Effector memory CD8-positive, alpha-beta T cell (primary cell): ENCODE results near the gene ATPAF2.

ENCODE experiments used
- ATAC-seq: fragments of 150-1000 bp; cut with Tn5 transposase; replicated peaks from 2 replicates; pipeline ENCODE4 v1.10.0; 2021; ENCODE audit warnings: mild to moderate bottlenecking, moderate library complexity
- DNase-seq, 3 experiments: peaks; one replicate each; pipeline ENCODE4 v3.0.0; 2021
- H3K27ac Mint-ChIP-seq, 2 donors: one replicate each; pipeline ENCODE4 v1.8.0; 2022; ENCODE audit warnings: mild to moderate bottlenecking in 2 of 2, mixed read lengths in 2 of 2, moderate library complexity in 2 of 2
- H3K27me3 Mint-ChIP-seq, 2 donors: one replicate each; pipeline ENCODE4 v1.8.0; 2022; ENCODE audit warnings: mixed read lengths in 2 of 2
- H3K36me3 Mint-ChIP-seq: one replicate; pipeline ENCODE4 v1.8.0; 2022; ENCODE audit warnings: mild to moderate bottlenecking, moderate library complexity, mixed read lengths; ENCODE audit not compliant: insufficient read depth
- H3K4me1 Mint-ChIP-seq, 2 donors: one replicate each; pipeline ENCODE4 v1.8.0; 2022; ENCODE audit warnings: low read depth in 2 of 2, mixed read lengths in 2 of 2
- H3K4me3 Mint-ChIP-seq, 2 donors: one replicate each; pipeline ENCODE4 v1.8.0; 2022; ENCODE audit warnings: mild to moderate bottlenecking in 2 of 2, mixed read lengths in 2 of 2, moderate library complexity in 2 of 2
- H3K9me3 Mint-ChIP-seq, 2 donors: one replicate each; pipeline ENCODE4 v1.8.0; 2022; ENCODE audit warnings: mixed read lengths in 2 of 2
- total RNA-seq, 9 experiments: gene quantifications; one replicate each; lab custom pipeline; 2026; lab: John Stamatoyannopoulos, UW

ATPAF2 gene
- 13.5 to 20.4 (median 14.8) reads per million in 9 experiments for total RNA-seq

DNA sequence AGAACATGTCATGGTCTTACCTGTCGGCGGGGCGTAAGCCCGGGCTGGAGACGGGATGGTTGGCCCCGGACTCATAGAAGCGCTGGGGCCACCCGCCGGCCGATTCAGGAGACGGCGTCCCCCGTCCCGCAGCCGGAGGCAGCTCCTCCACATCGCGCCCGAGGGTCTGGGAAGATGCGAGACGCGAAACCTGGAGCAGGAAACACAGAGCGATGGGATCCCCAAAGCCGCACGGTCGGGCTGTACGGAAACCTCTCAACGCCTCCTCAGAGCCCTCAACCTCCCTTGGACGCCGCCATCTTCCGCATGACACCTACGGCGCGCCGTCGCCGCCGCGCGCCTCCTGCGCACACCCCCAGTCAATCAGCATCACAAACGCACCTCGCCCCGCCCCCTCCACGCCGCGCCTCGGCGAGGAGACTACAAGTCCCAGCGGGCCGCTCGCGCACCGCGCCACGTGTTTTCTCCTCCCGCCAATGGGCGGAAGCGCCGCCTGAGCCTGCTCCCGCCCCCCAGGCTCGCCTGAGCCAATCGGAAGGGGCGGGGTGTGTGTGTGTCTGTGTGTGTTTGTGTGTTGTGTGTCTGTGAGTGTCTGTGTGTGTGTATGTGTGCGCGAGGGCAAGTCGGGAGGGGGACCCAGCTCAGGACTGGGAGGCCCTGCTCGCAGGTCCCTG lies at the start of gene ATPAF2, which contains the start of gene GID4:
ATPAF2 (minus strand) TSS at position 308 of the 674 bp plus-strand sequence; CDS start at position 153, 155 bp downstream.
GID4 (plus strand) TSS at position 548 of the 674 bp plus-strand sequence; CDS start at position 605, 57 bp downstream.
- DNase-seq: peak; percentile 99 to 100 (median 99)
- Mint-ChIP-seq H3K36me3 (peaks cover 7% of the 10 kb centered on the region), H3K27ac (peak within 1 kb of the TSS; percentile 15 to 88), H3K27me3 (no peaks in the 10 kb centered on the region), H3K4me3 (peak within 1 kb of the TSS; percentile 75 to 90), H3K4me1 (peaks cover 34 to 40% of the 10 kb centered on the region in 2 donors), H3K9me3 (no peaks in the 10 kb centered on the region)
- ATAC-seq: peak; percentile 90

DNA sequence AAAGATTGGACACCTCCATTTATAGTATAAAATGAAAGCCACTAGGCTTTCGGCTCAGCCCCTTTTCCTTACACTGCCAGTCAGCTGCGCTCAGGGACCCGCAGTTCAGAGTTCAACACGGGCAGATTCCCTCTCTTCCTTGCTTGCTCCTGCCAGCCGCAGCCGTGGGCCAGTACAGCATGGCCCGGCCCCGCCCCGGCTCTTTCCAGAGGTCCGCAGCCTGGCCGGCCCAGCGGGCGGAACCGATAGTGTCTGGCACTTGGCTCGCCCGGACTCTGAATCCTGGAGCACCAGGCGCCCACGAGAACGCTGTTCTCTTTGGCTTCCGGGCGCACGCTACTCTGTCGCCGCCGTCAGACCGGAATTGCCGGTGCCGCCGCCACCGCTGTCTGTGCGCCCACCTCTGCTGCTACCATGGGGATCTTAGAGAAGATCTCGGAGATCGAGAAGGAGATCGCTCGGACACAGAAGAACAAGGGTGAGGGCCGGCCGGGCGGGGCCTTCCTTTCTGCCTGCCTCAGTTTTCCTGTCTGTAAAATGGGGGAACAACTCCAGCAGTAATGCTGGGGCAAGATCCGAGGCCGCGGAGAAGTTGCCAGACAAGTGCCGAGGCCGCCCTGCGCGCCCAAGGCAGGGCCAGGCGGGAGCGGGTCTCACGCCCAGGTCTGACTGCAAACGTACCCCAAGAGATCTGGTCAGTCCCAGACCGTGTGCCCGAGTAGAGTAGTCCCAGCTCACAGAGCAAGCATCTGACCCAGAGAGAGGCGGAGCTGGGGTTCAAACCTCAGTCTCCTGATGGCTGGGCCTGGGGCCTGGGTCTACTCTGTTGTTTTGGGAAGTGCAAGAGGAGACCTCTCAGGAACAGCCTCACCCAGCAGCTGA lies 48.9 kb upstream of the ATPAF2 start, which contains the start of gene DRG2:
DRG2 (plus strand) TSS at position 339 of the 882 bp plus-strand sequence; CDS start at position 415, 76 bp downstream.
- ATAC-seq: peak; percentile 94
- H3K9me3 Mint-ChIP-seq: no peaks in the 10 kb centered on the region
- DNase-seq: peak; percentile 87 to 92 (median 88)
- H3K4me1 Mint-ChIP-seq: peaks cover 24% of the 10 kb centered on the region in 2 donors
- peaks cover 8% of the 10 kb centered on the region for H3K36me3 Mint-ChIP-seq
- no peaks in the 10 kb centered on the region for H3K27me3 Mint-ChIP-seq
- H3K27ac Mint-ChIP-seq: peak within 1 kb of the TSS; percentile 99
- H3K4me3 Mint-ChIP-seq: peak within 1 kb of the TSS; percentile 99 to 100

DNA sequence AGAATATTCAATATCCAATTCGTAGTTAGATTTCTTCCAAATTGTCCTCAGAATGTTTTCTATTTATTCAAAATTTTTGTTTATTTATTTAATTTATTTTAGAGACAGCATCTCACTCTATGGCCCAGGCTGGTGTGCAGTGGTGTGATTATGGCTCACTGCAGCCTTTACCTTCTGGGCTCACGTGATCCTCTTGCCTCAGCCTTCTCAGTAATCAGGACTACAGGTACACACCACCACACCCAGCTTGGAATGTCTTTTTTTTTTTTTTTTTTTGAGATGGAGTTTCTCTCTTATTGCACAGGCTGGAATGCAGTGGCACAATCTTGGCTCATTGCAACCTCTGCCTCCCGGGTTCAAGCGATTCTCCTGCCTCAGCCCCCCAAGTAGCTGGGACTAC lies 45.3 kb upstream of the ATPAF2 start:
- peaks cover 0 to 18% of the 10 kb centered on the region in 2 donors for H3K27me3 Mint-ChIP-seq
- no peak overlapping the region for H3K4me3 Mint-ChIP-seq
- no peak for ATAC-seq
- H3K4me1 Mint-ChIP-seq: peaks cover 18% of the 10 kb centered on the region in 2 donors
- peaks cover 7% of the 10 kb centered on the region for H3K36me3 Mint-ChIP-seq
- DNase-seq: no peak
- H3K9me3 Mint-ChIP-seq: no peaks in the 10 kb centered on the region
- H3K27ac Mint-ChIP-seq: no peak overlapping the region

DNA sequence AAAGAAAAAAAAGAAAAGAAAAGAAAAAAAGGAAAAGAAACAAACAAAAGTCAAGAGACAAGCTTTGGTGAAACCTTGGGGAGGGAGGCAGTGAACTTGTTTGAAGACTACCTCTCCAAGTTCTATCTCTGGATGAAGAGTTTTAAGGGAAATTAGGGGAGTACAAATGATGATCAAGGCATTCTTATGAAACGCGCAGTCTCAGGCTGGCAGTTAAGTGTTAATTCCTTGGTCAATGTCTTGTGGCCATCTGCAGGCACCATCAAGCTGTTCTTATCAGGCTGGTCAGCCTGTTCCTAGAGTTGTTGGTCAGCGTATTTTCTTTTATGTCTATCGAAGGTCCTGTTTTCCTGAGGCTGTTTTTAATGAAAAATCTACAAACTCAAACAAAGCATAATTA lies 40.6 kb upstream of the ATPAF2 start:
- H3K27me3 Mint-ChIP-seq: peaks cover 9 to 52% of the 10 kb centered on the region in 2 donors
- H3K9me3 Mint-ChIP-seq: no peaks in the 10 kb centered on the region
- H3K36me3 Mint-ChIP-seq: no peaks in the 10 kb centered on the region
- DNase-seq (no peak), ATAC-seq (no peak)
- H3K4me3 Mint-ChIP-seq: no peak overlapping the region
- H3K27ac Mint-ChIP-seq: no peak overlapping the region
- no peaks in the 10 kb centered on the region for H3K4me1 Mint-ChIP-seq

DNA sequence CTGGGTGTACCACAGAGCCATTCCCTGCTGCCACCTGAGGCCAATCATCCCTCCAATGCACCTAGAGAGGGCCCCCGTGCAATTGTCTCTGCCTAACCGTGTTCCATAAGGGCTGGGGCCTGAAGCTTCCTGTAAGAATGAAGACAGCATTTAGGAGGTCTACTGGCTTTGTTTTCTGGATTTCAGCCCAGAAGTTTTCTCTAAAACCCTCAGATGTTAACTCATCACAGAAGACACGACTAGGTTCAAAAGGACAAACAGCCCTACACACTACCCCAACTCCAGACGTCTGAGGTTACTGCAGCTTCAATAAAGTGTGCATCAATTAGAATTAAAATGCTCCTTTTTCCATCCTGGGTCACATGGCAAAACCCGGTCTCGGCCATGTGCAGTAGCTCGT lies 38.0 kb upstream of the ATPAF2 start:
- no peak for ATAC-seq
- Mint-ChIP-seq H3K27ac (no peak overlapping the region), H3K4me1 (no peaks in the 10 kb centered on the region), H3K27me3 (peaks cover 11 to 53% of the 10 kb centered on the region in 2 donors), H3K9me3 (no peaks in the 10 kb centered on the region), H3K36me3 (peaks cover 3% of the 10 kb centered on the region), H3K4me3 (no peak overlapping the region)
- DNase-seq: no peak

DNA sequence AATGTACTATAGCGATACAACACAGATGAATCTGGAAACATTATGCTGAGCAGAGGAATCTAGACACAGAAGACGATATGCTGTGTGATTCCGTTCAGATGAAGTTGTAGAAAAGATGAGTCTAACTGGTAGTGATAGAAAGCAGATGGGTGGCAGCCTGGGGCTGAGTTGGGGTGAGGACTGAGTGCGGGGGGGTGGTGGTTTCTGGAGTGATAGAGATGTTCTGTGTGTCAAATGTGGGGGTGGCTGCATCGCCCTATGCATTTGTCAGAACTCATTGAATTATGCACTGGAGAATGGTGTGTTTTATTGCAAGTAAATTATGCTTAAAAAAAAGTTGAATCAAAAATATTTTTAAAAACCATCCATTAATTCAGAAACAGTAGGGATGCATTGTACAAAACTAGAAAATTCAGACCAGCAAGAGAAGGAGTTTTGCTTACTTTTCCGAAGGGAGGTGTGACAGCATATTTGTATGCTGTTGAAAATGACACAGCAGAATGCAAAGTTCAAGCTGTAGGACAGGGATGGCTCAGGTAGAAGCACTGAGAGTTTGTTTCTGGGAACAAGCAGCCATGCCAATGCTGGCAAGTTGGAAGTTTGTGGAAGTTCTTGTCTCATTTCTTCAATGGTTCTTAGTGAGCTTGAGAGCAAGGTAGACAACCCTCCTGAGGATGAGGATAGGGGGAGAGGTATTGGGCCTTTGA lies 35.8 kb upstream of the ATPAF2 start:
- peaks cover 3% of the 10 kb centered on the region for H3K36me3 Mint-ChIP-seq
- no peaks in the 10 kb centered on the region for H3K9me3 Mint-ChIP-seq
- H3K27me3 Mint-ChIP-seq: peaks cover 11 to 40% of the 10 kb centered on the region in 2 donors
- H3K4me3 Mint-ChIP-seq: no peak overlapping the region
- H3K4me1 Mint-ChIP-seq: peaks cover 5 to 7% of the 10 kb centered on the region in 2 donors
- ATAC-seq (no peak), DNase-seq (no peak)
- no peak overlapping the region for H3K27ac Mint-ChIP-seq

DNA sequence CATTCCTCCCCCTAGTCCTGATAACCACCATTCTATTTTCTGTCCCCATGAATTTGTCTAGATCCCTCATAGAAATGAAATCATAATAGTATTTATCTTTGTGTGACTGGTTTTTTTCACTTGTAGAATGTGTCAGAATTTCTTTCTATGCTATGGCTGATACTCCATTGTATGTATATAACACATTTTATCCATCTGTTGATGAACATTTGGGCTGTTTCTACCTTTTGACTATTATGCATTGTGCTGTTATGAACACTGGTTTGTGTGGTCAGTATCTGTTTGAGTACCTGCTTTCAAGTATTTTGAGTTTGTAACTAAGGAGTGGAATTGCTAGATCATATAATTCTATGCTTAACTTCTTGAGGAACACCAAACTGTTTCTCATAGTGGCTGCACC lies 32.8 kb upstream of the ATPAF2 start:
- ATAC-seq: no peak
- DNase-seq: no peak
- Mint-ChIP-seq H3K27ac (peak overlapping the region in 1 of 2 donors; percentile 4), H3K9me3 (no peaks in the 10 kb centered on the region), H3K27me3 (peaks cover 11 to 23% of the 10 kb centered on the region in 2 donors), H3K4me1 (peaks cover 5 to 7% of the 10 kb centered on the region in 2 donors), H3K36me3 (peaks cover 3% of the 10 kb centered on the region), H3K4me3 (no peak overlapping the region)

DNA sequence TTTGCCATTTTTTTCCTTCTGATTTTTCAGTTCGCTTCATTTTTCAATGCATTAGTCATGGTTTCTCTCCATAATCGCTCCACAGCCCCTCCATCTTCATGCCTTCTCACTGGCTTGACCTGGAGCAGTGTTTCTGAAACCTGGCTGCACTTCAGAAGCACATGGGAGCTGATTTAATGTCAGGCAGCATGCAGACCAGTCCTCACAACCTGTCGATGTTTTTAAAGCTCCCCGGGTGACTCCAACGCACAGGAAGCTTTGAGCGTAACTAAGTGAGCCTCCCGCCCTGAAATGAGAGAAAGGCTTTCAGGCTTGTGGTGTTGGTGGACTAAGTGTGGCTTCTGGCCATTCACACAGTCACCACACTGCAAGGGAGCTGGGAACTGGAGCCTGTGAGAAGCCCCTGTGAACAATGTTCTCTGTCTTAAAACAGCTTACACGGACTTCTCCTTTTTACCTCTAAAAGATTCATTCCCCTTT lies 31.9 kb upstream of the ATPAF2 start:
- H3K27ac Mint-ChIP-seq: peak overlapping the region; percentile 4 to 81
- peaks cover 5 to 7% of the 10 kb centered on the region in 2 donors for H3K4me1 Mint-ChIP-seq
- peaks cover 3% of the 10 kb centered on the region for H3K36me3 Mint-ChIP-seq
- H3K9me3 Mint-ChIP-seq: no peaks in the 10 kb centered on the region
- ATAC-seq (peak; percentile 29), DNase-seq (no peak)
- peaks cover 11 to 15% of the 10 kb centered on the region in 2 donors for H3K27me3 Mint-ChIP-seq
- peak overlapping the region in 1 of 2 donors; percentile 43 for H3K4me3 Mint-ChIP-seq

DNA sequence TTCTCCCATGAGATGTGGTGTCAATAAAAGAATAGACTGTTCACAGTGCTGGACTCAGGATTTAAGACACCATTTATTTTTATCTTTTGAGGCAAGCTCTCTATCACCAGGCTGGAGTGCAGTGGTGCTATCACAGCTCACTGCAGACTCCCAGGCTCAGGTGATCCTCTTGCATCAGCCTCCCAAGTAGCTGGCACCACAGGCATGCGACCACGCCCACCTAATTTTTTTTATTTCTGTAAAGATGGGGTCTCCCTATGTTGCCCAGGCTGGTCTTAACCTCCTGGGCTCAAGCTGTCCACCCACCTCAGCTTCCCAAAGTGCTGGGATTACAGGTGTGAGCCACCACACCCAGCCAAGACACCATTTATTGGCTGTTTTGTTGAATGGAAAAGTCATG lies 30.1 kb upstream of the ATPAF2 start:
- Mint-ChIP-seq H3K27me3 (no peaks in the 10 kb centered on the region), H3K4me3 (no peak overlapping the region), H3K27ac (no peak overlapping the region), H3K4me1 (peaks cover 5 to 7% of the 10 kb centered on the region in 2 donors), H3K9me3 (no peaks in the 10 kb centered on the region), H3K36me3 (peaks cover 9% of the 10 kb centered on the region)
- no peak for DNase-seq
- ATAC-seq: no peak

DNA sequence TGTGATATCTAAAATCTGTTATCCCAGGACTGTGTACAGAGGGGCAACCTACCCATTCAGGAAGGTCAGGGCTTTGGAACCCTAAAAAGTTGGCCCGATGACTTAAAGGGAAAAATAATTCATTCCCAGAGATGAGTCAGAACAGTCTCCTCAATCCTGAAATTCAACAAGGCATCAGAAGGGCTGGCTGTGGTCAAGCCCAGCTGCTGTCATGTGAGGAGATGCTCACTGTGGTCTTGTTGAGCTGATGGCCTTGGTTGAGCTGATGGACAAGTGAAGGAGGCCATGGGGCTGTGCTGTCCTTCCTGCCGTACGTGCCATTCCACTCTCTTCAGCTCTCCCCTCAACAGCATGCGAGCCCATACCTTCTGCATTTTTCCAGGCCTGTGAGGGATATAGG lies 27.9 kb upstream of the ATPAF2 start:
- Mint-ChIP-seq H3K4me3 (no peak overlapping the region), H3K27me3 (no peaks in the 10 kb centered on the region), H3K36me3 (peaks cover 21% of the 10 kb centered on the region), H3K9me3 (no peaks in the 10 kb centered on the region), H3K27ac (no peak overlapping the region), H3K4me1 (peaks cover 5 to 7% of the 10 kb centered on the region in 2 donors)
- no peak for ATAC-seq
- DNase-seq: no peak

DNA sequence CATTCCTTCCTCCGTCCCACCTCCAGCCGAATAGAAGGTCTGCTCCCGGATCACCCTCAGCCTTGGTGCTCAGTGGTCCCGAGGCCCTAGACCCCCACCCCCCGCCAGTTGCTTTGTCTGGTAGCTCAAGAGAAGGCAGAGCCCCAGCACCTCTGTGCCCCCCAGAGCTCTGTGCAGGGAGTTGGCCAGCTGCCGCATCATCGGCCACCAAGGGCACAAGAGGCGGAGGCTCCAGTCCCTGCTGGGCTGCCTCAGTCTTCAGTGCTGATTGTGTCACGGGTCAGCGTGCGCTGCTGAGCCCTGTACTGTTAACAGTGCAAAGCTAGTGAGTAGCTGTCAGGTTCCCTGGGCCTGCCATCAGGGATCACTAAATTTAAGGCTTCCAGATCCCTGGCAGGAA lies 26.6 kb upstream of the ATPAF2 start:
- no peaks in the 10 kb centered on the region for H3K4me1 Mint-ChIP-seq
- H3K9me3 Mint-ChIP-seq: no peaks in the 10 kb centered on the region
- peaks cover 21% of the 10 kb centered on the region for H3K36me3 Mint-ChIP-seq
- no peaks in the 10 kb centered on the region for H3K27me3 Mint-ChIP-seq
- no peak overlapping the region for H3K4me3 Mint-ChIP-seq
- H3K27ac Mint-ChIP-seq: no peak overlapping the region
- ATAC-seq (no peak), DNase-seq (no peak)

DNA sequence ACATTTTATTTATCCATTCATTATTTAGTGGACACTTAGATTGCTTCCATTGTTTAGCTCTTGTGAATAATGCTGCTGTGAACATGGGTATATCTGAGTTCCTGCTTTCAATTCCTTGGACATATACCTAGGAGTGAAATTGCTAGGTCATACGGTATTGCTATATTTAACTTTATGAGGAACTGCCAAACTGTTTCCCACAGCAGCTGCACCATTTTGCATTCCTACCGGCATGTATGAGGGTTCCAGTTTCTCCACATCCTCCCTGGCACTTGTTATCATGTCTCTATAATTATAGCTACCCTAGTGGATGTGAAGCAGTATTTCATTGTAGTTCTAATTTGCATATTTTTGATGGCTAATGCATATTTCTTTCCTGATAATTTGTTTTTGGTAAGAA lies 25.1 kb upstream of the ATPAF2 start:
- H3K36me3 Mint-ChIP-seq: peaks cover 29% of the 10 kb centered on the region
- ATAC-seq (no peak), DNase-seq (no peak)
- no peak overlapping the region for H3K27ac Mint-ChIP-seq
- no peak overlapping the region for H3K4me3 Mint-ChIP-seq
- H3K27me3 Mint-ChIP-seq: no peaks in the 10 kb centered on the region
- H3K4me1 Mint-ChIP-seq: no peaks in the 10 kb centered on the region
- no peaks in the 10 kb centered on the region for H3K9me3 Mint-ChIP-seq

DNA sequence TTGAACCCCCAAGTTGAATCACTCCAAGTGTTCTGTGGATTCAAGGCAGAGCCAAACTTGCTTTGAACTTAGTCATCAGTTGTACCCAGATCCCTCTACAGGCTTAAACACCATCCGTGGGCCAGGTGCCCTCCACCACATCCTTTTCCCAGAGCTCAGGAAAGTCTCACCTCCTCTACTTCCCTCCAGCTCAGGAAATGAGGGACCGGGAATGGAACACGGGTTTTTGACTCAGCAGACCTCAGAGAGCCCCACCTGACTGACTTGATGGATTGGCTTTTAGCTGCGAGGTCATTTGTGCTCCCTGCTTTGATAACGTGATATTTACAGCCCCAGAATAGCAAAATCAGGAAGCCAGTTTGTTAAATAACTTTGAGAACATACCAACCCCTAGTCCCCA lies 20.3 kb upstream of the ATPAF2 start:
- no peak overlapping the region for H3K27ac Mint-ChIP-seq
- peaks cover 45% of the 10 kb centered on the region for H3K36me3 Mint-ChIP-seq
- H3K4me3 Mint-ChIP-seq: no peak overlapping the region
- H3K9me3 Mint-ChIP-seq: no peaks in the 10 kb centered on the region
- no peaks in the 10 kb centered on the region for H3K4me1 Mint-ChIP-seq
- ATAC-seq (no peak), DNase-seq (no peak)
- H3K27me3 Mint-ChIP-seq: no peaks in the 10 kb centered on the region
